Epidermal melanocyte (primary cell): Measurements from ENCODE around the gene SMAD7.

Experiments used
- DNase-seq: peaks from one replicate; pipeline ENCODE4 v3.0.0; 2011; ENCODE audit warnings: low spot score; ENCODE audit not compliant: insufficient read length

The SMAD7 gene

GRCh38 chr18:48962252-48962993 lies 11.7 kb upstream of the SMAD7 start:
- DNase-seq = no peak

- no peak for DNase-seq
Measured at GRCh38 chr18:48961547-48961946, 10.8 kb upstream of the SMAD7 start.

GRCh38 chr18:48959921-48960920 lies 9.5 kb upstream of the SMAD7 start:
- no peak for DNase-seq

- DNase-seq = no peak
Measured at GRCh38 chr18:48959551-48959920, 8.8 kb upstream of the SMAD7 start.

- DNase-seq = no peak
Measured at GRCh38 chr18:48958951-48959350, 8.2 kb upstream of the SMAD7 start.

GRCh38 chr18:48957616-48958015 lies 6.9 kb upstream of the SMAD7 start:
- no peak for DNase-seq

GRCh38 chr18:48957136-48957535 lies 6.4 kb upstream of the SMAD7 start:
- no peak for DNase-seq

GRCh38 chr18:48956356-48956755 lies 5.6 kb upstream of the SMAD7 start:
- no peak for DNase-seq

- DNase-seq = no peak
Measured at GRCh38 chr18:48955830-48956261, 5.1 kb upstream of the SMAD7 start.

GRCh38 chr18:48954886-48955819 lies 4.4 kb upstream of the SMAD7 start:
- DNase-seq = no peak

GRCh38 chr18:48953104-48953706 lies 2.4 kb upstream of the SMAD7 start:
- no peak for DNase-seq

GRCh38 chr18:48952287-48953103 lies 1.7 kb upstream of the SMAD7 start:
- DNase-seq = no peak

- peak; percentile 84 for DNase-seq
Measured at GRCh38 chr18:48951448-48952286, 902 bp upstream of the SMAD7 start.

- no peak for DNase-seq
Measured at GRCh38 chr18:48949606-48950535, 894 bp downstream of the SMAD7 start.

- DNase-seq = no peak
Measured at GRCh38 chr18:48949050-48949605, 1.6 kb downstream of the SMAD7 start.

- DNase-seq = peak; percentile 76
Measured at GRCh38 chr18:48948112-48949049, 2.4 kb downstream of the SMAD7 start.

GRCh38 chr18:48947560-48947959 lies 3.2 kb downstream of the SMAD7 start:
- DNase-seq = no peak
